SU-DHL-6 (cell line): ENCODE data around the gene LINGO1.

Experiments
- EZH2phosphoT487 ChIP-seq: fragments of 200-600 bp; sonication (generic), shearing (Covaris generic); conservative IDR thresholded peaks from 2 replicates; pipeline ENCODE4 v1.6.1; 2018; ENCODE audit warnings: mild to moderate bottlenecking, antibody characterized with exemption, low read length, moderate library complexity, mixed read lengths
- TF ChIP-seq, protein P1 (sequence below): fragments of 200-600 bp; sonication (generic); IDR thresholded peaks from one replicate; pipeline ENCODE4 v1.5.1; 2017; ENCODE audit warnings: antibody characterized with exemption, mild to moderate bottlenecking, low read length, moderate library complexity; ENCODE audit not compliant: insufficient read depth, poor library complexity, severe bottlenecking

DNA sequence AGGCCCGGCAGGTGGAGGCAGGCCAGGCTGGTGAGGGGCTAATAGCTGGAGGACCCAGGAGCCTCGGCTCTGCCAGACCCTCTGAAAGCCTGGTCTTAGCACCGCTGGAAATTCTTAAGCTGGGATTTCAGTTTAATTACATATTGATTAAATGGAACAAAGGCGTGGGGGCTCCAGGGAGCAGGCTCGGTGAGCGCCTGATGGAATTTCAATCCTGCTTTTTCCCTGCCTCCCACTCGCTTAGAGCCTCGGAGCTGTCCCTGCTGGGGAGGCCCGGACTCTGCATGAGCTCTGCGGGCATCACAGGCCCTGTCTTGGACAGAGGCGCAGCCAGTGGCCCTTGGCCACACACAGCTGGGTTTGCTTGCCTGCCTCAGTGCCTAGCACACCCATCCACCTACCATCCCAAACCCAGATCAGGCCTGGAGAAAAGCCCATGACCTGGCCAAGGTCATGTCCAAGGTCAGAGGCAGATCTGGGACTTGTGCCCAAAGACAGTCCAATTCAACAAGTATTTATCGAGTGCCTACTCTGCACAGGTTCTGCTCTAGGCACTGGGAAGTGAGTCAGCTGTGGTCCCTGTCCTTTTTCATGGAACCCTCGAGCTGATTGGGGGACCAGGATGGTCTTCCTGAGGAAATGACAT lies 40.6 kb downstream of the LINGO1 start:
- TF ChIP-seq, protein P1, sequence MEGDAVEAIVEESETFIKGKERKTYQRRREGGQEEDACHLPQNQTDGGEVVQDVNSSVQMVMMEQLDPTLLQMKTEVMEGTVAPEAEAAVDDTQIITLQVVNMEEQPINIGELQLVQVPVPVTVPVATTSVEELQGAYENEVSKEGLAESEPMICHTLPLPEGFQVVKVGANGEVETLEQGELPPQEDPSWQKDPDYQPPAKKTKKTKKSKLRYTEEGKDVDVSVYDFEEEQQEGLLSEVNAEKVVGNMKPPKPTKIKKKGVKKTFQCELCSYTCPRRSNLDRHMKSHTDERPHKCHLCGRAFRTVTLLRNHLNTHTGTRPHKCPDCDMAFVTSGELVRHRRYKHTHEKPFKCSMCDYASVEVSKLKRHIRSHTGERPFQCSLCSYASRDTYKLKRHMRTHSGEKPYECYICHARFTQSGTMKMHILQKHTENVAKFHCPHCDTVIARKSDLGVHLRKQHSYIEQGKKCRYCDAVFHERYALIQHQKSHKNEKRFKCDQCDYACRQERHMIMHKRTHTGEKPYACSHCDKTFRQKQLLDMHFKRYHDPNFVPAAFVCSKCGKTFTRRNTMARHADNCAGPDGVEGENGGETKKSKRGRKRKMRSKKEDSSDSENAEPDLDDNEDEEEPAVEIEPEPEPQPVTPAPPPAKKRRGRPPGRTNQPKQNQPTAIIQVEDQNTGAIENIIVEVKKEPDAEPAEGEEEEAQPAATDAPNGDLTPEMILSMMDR = no peak
- TF ChIP-seq EZH2phosphoT487 = no peak
